NCI-H345 treated with DMSO at 0.1 percent for 48 hours (cell line): ENCODE measurements around the gene SP100.

Experiments
- DNase-seq: peaks from one replicate; lab custom pipeline; 2025; ENCODE audit not compliant: unreplicated experiment; lab: John Stamatoyannopoulos, UW

Gene SP100

DNA sequence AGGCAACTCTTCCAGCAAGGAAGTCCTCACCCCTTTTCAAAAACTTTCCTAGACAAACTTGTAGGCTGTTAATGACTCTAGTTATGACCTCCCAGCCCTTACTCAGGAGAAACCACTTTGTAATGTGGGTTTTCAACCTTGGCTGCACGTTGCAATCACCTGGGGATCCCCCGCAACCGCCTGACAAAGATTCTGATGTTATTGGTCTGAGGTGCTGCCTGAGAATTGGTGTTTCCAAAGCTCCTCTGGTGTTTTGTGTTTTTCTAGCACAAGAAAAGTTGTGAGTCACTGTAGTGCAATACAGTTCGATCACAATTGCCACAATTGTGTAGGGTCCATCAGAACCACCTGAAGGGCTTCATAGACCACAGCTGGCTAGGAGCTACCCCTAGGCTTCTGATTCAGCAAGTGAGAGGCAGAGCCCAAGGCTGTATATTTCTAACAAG lies 121.6 kb downstream of the SP100 start:
- no peak for DNase-seq

DNA sequence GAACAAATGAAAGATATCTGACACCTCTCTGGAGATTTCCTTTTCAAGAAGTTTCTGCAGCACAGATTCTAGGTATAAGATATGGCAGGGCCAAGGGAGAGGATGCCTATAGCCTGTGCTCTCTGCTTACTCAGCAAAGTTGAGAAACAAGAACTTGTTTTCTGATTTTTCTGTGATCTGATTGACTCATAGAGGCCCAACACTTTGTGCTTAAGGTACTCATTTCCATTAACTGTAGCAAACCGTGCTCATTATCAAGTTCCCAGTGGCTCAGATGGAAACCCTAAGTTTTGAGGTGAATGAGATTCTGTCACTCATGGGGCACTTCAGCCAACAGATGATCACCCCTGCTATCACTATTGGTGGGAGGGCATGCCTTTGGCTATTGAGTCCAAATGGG lies 124.3 kb downstream of the SP100 start:
- DNase-seq: no peak

DNA sequence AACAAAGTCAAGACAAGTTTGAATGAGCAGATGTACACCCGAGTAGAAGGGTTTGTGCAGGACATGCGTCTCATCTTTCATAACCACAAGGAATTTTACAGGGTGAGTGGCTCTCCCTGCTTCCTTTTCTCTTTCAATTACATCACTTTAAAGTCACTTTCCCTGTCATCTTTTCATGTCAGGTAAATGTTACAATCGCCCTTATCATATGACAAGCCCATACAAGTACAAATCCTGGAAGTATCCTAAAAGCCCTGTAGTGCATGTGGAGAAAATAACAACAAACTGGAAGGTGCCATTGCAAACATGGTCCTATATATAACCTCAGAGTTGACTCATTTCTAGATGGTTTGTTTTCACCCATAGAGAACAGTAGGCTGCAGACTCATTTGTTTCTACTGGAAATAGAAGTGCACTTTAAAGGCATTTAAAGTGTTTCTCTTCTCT lies 126.0 kb downstream of the SP100 start:
- DNase-seq: no peak

DNA sequence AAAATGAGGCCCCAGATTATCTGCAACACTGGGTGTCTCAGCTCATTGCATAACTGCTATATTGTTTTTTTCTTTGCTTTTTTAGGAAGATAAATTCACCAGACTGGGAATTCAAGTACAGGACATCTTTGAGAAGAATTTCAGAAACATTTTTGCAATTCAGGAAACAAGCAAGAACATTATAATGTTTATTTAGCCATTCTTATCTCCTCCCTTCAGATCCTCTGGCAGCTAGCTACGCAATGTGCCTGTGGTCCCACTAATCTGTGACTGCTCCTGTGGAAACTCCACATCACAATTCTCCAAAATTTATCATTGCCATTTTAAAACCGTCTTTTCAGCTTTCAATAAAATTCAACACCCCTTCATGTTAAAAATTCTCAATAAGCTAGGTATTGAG lies 126.8 kb downstream of the SP100 start:
- no peak for DNase-seq

DNA sequence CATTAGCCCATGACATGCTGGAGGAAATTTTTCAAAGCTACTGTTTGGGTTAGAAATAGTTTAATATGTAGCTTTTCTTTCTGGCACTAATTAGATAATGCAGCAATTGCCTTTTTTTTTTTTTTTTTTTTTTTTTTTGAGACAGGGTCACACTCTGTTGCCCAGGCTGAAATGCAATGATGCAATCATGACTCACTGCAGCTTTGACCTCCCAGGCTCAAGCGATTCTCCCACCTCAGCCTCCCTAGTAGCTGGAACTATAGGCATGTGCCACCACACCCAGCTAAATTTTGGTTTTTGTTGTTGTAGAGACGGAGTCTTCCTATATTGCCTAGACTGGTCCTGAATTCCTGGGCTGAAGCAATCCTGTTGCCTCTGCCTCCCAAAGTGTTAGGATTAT lies 136.2 kb downstream of the SP100 start:
- DNase-seq: no peak

DNA sequence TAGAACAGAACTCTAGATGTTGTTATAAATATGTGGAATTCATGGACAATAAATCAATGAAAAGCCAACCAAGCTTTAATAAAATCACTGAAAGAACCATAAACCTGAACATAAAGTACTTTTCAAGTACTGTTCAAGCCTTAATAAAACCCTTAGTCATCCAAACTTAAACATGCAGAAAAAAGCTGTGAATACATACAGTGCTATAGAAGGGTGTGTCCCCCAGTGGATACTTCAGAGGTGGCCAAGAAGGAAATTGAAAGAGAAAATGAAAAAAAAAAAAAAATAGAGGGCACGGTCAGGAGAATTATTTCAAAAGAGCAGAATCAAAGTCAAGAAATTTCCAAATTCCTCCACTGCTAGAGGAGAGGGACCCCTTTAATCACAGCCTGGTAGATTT lies 141.1 kb downstream of the SP100 start:
- no peak for DNase-seq

DNA sequence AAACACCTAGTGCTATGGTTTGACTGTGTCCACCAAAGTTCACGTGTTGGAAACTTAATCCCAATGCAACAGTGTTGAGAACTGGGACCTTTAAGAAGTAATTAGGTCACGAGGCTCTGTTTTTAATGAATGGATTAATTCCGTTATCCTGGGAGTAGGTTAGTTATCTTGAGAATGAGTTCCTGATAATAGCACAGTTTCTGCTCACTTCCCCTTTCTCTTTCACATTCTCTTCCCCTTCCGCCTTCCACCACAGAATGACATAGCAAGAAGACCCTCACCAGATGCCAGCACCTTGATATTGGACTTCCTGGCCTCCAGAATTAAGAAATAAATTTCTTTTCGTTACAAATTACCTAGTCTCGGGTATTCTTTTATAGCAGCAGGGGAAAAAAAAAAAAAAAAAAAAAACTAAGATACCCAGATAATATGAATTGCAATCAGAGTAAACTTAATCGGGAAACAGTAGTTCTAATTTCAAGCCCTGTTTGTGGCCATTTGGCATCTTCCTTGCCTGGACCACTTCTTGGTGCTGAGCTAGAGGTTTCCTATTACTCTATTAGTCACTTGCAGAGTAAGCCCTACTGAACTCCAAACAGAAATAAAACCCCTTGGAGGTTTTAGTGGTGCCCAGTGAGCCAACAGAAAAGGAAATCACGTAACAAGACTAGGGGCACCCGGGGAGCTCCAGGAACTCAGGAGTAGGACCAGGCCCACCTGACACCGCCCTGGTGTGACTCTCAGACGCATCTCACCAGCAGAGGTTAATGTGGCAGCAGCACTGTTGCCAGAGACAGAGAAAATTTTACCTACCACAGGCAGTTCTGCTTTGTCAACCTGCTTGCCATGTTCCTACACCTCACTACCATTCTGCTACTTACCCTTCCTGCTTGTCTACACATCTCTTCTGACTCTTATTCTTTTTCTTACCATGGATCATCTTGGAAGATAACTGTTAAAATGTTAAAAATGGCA lies 149.1 kb downstream of the SP100 start:
- no peak for DNase-seq

DNA sequence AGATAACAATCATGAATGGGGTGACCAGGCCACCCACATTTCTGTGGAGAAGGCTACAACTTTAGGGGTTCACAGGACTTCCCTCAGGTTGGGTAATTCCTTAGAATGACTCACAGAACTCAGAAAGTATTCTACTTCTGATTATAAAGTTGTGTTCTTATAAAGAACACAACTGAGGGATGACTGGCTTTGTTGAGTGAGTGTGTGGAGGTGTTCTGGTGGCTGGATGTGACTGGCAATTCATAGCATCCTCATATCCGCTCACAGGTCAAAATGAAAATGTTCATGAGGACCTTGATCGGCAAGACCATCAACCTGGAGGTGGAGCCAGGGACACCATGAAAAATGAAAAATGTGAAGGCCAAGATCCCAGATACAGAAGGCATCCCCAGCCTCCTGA lies 153.3 kb downstream of the SP100 start:
- DNase-seq: no peak

DNA sequence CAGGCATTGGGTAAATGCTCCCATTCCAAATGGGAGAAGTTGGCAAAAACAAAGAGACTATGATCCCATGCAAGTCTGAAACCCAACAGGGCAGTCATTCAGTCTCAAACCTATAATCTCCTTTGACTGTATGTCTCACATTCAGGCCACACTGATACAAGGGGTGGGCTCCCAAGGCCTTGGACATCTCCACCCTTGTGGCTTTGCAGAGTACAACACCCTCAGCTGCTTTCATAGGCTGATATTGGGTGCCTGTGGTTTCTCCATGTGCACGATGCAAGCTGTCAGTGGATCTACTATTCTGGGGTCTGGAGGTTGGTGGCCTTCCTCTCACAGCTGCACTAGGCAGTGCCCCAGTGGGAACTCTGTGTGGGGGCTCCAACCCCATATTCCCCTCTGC lies 155.0 kb downstream of the SP100 start:
- DNase-seq: no peak

DNA sequence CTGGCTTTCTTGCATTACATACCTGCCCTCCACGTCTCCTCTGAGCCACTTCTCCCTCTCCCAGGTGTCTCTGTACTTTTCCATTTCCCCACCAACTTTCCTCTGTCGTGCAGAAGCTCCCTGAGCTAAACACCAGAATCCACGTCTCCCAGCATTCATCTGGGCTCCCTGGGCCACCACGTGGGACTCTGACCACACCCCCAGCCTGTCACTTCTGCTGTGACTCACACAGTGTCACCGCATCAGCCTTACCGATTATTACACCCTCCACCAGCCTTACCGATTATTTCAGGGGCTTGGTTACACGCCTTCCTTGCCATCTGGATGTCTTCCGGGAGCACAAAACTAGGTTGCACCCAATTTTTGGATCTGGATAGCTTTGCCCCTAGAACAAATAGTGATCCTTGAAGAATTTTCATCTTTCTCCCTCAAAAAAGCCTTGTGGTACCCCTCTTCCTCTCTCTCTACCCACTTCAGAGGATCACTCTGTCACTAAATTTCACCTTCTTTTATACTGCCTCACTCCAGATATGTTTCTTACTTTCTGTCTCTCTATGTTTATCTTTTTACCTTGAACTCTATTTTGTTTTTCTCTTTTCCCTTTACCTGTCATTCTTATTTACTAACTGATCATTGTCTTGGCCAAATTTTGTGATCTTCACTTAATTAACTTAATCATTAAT lies 159.8 kb downstream of the SP100 start:
- DNase-seq: no peak

DNA sequence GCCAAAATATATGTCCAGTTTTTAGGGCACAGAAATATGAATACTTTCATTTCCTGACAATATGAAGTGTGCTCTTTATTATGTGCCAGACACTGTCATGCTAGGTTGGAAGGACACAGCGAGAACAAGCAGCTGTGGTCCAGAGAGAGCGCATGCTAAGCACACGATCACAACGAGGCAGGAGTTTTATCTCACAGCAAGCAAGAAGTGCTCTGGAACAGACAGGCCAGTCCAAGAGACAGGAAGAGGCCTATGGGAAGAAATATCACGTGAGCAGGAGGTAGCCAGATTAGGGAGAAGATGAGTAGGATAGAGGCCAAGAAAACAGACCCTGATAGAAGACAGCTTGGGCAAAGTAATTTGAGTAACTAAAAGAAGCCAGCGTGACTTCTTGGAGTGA lies 161.1 kb downstream of the SP100 start:
- no peak for DNase-seq

DNA sequence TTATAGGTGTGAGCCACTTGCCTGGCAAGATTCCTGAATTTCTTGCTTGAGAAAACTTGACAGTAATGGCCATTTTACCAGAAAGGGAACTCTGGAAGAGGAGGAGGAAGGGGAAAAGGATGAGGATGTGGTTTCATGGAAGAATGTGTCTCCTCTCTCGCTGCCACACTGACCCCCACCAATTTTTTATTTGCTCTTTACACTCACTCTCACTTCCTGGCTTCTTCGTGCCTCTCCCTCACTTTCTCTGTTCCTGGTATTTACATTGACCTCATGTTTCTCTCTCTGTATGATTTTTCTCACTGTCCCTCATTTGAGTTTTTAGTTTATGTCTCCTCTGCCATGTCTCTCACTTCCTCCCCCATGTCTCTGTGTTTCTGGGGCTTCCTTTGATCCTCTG lies 162.1 kb downstream of the SP100 start:
- DNase-seq: no peak

DNA sequence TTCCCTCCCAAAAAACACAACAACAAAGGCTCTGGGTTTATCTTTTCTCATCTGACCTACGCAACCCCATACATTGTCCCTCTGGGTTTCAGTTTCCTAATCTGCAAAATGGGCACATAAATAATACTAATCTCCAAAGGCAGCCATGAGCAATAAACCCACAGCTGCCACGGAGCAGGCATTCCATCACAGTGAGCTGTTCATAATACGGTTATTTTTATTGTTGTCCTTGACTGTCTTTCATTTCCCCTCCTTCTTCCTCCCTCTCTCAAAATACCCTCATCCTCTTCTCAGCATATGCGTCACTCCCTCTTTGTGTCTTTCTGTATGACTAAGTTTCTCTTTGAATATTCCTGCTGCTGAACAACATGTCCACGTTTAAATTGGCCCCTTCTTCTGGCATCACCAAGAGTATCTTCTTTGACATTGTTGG lies 166.9 kb downstream of the SP100 start:
- DNase-seq: no peak

DNA sequence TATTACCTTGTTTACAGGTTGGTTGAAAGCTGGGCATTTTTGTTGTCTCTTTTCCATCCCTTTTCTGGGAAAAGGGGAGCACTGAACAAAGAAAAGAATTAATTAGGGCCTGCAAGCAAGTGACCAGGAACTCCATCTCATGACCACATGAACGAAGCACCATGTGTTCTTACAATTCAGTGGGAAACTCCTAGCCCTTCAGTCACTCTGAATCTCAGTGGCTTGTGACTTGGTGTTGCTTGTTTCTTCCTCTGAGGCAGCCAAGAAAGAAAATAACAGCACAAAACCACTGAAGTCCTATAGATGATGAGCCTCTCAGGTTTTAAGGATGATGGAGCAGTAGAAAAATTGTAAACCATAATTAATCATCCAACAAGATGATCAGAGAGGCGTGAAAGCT lies 167.6 kb downstream of the SP100 start:
- DNase-seq: no peak

DNA sequence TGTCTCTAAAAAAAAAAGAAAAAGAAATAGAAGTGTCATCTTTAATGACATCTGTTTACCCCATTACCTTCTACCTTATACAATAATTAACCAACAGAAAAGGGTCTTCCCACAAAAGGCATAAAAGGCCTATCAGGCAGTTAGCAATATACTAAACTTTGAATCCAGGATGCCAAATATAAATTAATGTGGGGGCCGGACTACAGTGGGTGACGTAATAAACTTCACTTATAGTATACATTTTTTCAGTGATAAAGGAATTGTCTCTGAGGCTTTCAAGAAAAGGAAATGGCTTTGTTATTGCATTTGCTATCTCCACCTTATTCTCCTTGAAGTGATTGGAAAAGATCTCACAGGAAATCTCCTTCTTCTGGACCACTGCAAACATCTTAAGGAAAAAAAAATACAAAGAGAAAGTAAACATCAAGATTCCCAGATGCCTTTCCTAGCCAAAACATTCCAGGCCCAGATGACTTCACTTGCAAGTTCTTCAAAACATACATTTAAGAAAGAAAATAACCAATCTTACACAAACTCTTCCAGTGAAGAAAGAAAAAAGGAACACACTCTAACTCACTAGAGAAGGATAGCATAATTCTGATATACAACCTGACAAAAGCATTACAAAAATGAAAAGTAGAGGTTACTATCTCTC lies 170.5 kb downstream of the SP100 start:
- no peak for DNase-seq

DNA sequence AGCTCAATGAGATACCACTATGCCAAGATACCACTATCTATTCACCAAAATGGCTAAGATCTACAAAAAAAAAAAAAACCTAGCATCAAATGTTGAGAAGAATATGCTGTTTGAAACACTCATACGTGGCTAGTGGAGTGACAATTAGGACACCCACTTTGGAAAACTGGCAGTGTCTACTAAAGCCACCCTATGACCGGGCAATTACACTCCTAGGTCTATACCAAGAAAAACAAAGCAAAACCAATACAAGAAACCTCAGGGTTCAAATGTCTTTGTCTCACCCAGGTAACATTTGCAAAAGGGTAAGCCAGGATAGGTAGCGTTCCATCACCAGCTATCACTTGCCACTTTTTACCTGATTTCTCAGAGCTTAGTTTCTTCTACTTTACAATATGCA lies 173.0 kb downstream of the SP100 start:
- DNase-seq: no peak

DNA sequence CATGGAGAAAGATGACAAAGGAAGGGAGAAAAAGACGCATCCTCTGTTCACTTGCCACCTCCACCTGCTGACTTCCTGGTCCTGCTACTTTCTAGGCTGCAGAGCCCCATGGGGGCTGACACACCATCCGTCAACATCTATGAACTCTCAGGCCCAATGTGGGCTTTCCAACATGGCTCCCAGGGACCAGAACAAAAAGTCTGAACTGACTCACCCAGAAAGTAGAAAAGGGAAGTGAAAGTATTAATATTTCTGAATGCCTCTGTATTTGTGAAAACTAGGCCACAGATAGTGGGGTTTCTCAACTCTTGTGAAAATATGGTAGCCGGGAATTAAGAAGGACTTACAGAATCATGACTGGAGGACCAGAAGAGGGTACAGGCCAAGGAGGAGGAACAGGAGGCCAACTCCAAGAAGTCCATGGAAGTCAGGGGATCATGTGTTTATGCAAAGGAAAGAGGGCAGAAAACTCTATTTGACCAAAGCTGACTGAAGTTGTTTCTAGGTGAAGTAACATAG lies 173.6 kb downstream of the SP100 start:
- DNase-seq: no peak

DNA sequence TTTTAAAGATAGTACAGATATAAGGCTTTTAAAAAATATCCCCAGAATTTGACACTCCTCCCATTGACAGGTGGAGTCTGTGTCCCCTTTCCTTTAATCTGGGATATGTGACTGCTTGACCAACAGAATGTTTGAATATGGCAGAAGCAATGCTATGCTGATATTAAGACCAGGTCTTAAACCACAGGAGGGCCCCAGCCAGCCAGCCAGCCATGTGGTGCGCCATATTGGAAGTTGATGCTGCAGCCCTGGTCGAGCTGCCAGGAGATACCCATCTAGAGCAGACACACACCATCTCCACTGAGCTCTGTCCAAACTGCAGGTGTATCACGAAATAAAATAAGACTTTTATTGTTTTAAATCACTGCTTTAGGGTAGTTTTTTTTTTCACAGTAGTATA lies 174.3 kb downstream of the SP100 start:
- DNase-seq: no peak

DNA sequence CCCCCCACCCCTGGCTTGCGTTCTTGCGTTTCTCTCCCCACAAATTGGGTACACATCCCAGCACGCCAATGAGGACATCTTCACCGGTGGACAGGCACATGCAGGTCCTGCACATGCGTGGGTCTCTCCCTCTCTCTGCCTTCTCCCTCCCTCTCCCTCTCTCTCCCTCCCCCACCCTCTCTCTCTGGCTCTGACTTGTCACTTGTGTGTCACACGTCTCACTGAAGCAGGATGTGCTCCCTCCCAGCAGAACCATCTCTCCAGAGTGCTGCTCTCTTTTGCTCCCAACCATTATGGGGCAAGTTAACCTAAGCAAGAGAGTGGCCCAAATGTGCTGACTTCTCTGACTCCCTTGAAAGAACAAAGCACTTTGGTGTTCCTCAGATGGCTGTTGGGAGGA lies 175.8 kb downstream of the SP100 start:
- DNase-seq: no peak

DNA sequence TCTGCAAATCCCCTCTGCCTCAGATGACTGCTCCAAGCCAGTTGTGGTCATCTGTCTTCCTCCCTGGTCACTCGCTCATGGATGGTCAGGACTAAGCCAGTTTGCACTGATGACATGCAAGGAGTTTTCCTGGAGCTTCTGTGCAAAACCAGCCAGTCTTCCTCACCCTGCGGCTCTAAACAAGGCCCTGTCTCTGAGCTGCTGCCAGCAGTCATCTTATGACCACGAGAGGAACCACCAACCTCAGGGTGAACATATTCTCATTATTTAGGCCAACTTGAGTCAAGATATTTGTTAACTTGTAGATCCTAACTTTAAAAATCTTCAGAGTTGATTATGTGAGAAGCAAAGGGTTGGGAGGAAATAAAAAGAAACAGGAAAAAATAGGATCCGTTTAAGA lies 176.8 kb downstream of the SP100 start:
- no peak for DNase-seq
